ENCODE measurements around the gene CTAG1B. TPM values are rescaled to one million over a fixed set of nuclear protein-coding genes. Genes with fewer than 3 reads are reported as not detected.
"Not testable (repeated sequence)": the region's sequence is repeated elsewhere in the genome, so short reads cannot be mapped to it uniquely, and the experiment has no call there.

Gene CTAG1B
- total RNA-seq, 1 experiment from 2014 or later = not detected

DNA sequence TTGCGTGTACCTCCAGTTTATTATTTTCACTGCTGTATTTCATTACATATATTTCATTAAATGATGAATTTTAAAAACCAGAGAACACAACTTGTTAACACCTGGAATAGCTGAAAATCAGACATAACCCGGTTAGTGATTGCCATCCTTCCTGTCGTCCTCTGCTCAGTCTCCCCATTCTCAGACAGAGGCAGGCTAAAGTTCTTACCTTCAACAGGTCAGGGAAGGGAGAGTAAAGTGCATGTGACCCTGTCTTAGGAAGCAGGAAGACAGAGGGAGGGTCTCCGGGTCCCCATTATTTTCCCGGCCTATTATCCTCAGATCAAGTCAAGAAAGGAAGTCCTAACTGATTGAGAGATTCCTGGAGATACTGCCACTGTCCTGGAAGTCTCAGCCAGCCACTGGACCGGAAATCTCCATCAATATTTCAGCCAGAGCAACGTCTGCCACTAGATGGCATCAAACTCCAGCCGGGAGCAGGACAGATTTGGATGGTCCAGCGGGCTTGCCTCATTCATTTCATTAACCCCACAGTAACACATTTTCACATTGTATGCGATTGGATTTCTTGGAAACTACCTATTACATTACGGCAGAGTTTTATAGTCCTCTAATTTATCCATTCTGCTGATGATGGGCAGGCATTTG is 1.8 kb upstream of the CTAG1B start:
- H3K79me2 ChIP-seq (ENCODE audit: insufficient read depth, low read length); H3K36me3 ChIP-seq (ENCODE audit: control insufficient read depth in 1 of 2, insufficient read depth in 2 of 2, low read length in 2 of 2); H4K20me1 ChIP-seq (ENCODE audit: insufficient read depth); CTCF ChIA-PET; DNase-seq (ENCODE audit: low read depth, low spot score); intact Hi-C loops (cut with micrococcal nuclease); BruUV-seq (replicated peaks); H3K4me3 ChIP-seq (replicated peaks in 1 of 2; ENCODE audit: low read depth in 1 of 2, low read length in 2 of 2); H3K27me3 ChIP-seq (ENCODE audit: insufficient read depth, low read length); H3K4me2 ChIP-seq (ENCODE audit: low read length); H3K9ac ChIP-seq (ENCODE audit: low read length); POLR2A ChIA-PET; H3K9me2 ChIP-seq (ENCODE audit: insufficient read depth); H3K9me3 ChIP-seq (ENCODE audit: control insufficient read depth in 1 of 2, insufficient read depth in 1 of 2, low read depth in 1 of 2, low read length in 2 of 2); H3K4me1 ChIP-seq (ENCODE audit: control insufficient read depth in 1 of 2, insufficient read depth in 2 of 2, low read length in 2 of 2); H2AFZ ChIP-seq (ENCODE audit: low read depth, low read length, poor library complexity, severe bottlenecking); RAD21 ChIA-PET (ENCODE audit: low non-redundant PET in 1 of 2, low total read pairs in 2 of 2, uncharacterized antibody in 2 of 2, unreplicated experiment in 2 of 2); H3K27ac ChIP-seq (ENCODE audit: low read depth, low read length): not testable (repeated sequence)
- peak; percentile 91 for ATAC-seq

DNA sequence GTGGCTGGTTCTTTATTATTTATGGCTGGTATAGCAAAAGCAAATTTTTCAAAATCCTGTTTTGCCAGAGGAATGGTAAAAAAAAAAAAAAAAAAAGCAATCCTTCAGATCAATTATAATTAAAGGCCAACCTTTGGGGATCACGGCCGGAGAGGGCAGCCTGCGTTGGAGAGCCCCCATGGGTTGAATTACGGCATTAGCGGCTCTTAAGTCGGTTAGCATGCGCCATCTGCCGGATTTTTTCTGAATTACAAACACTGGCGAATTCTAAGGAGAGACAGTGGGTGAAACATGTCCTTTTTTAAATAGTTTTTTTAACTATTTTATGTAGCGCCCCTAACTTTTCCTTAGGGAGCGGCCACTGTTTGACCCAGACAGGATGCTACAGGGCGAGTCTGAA is 5.5 kb downstream of the CTAG1B start:
- H3K9me2 ChIP-seq (ENCODE audit: insufficient read depth); intact Hi-C loops (cut with micrococcal nuclease); H3K27ac ChIP-seq (ENCODE audit: low read depth, low read length); H3K79me2 ChIP-seq (ENCODE audit: insufficient read depth, low read length); BruUV-seq (replicated peaks); CTCF ChIA-PET; DNase-seq (ENCODE audit: low read depth, low spot score); H3K9ac ChIP-seq (ENCODE audit: low read length); H3K4me3 ChIP-seq (replicated peaks in 1 of 2; ENCODE audit: low read depth in 1 of 2, low read length in 2 of 2); H3K4me2 ChIP-seq (ENCODE audit: low read length); RAD21 ChIA-PET (ENCODE audit: low non-redundant PET in 1 of 2, low total read pairs in 2 of 2, uncharacterized antibody in 2 of 2, unreplicated experiment in 2 of 2); H2AFZ ChIP-seq (ENCODE audit: low read depth, low read length, poor library complexity, severe bottlenecking); H3K36me3 ChIP-seq (ENCODE audit: control insufficient read depth in 1 of 2, insufficient read depth in 2 of 2, low read length in 2 of 2); H3K9me3 ChIP-seq (ENCODE audit: control insufficient read depth in 1 of 2, insufficient read depth in 1 of 2, low read depth in 1 of 2, low read length in 2 of 2); H4K20me1 ChIP-seq (ENCODE audit: insufficient read depth); H3K27me3 ChIP-seq (ENCODE audit: insufficient read depth, low read length); POLR2A ChIA-PET; H3K4me1 ChIP-seq (ENCODE audit: control insufficient read depth in 1 of 2, insufficient read depth in 2 of 2, low read length in 2 of 2): not testable (repeated sequence)
- peak; percentile 62 for ATAC-seq

DNA sequence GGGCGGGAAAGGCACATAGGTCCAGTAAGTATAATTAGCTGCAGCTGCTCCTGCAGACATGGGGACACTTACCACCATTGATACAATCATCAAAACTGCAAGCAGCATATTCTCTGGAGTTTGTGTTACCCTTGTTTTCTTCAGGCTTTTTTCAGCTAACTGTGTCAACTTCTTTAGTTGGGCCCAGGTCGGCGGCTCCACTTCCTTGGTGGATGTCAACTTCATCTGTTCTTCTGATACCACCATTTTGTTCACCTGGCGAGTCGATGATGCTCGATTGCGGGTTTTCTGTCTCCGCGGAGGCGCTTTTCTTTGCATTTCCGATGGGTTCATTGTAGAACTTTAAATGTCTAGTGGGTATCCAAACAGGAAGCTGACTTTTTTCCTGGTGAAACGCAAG is 7.9 kb downstream of the CTAG1B start:
- ATAC-seq; H3K27ac ChIP-seq (ENCODE audit: low read depth, low read length); H3K4me1 ChIP-seq (ENCODE audit: control insufficient read depth in 1 of 2, insufficient read depth in 2 of 2, low read length in 2 of 2); H3K9me3 ChIP-seq (ENCODE audit: control insufficient read depth in 1 of 2, insufficient read depth in 1 of 2, low read depth in 1 of 2, low read length in 2 of 2); H3K9me2 ChIP-seq (ENCODE audit: insufficient read depth); H3K79me2 ChIP-seq (ENCODE audit: insufficient read depth, low read length); DNase-seq (ENCODE audit: low read depth, low spot score); H4K20me1 ChIP-seq (ENCODE audit: insufficient read depth); H3K36me3 ChIP-seq (ENCODE audit: control insufficient read depth in 1 of 2, insufficient read depth in 2 of 2, low read length in 2 of 2); H3K4me3 ChIP-seq (replicated peaks in 1 of 2; ENCODE audit: low read depth in 1 of 2, low read length in 2 of 2); H2AFZ ChIP-seq (ENCODE audit: low read depth, low read length, poor library complexity, severe bottlenecking); H3K9ac ChIP-seq (ENCODE audit: low read length); BruUV-seq (replicated peaks); H3K4me2 ChIP-seq (ENCODE audit: low read length); CTCF ChIA-PET; RAD21 ChIA-PET (ENCODE audit: low non-redundant PET in 1 of 2, low total read pairs in 2 of 2, uncharacterized antibody in 2 of 2, unreplicated experiment in 2 of 2); H3K27me3 ChIP-seq (ENCODE audit: insufficient read depth, low read length); intact Hi-C loops (cut with micrococcal nuclease); POLR2A ChIA-PET: not testable (repeated sequence)

DNA sequence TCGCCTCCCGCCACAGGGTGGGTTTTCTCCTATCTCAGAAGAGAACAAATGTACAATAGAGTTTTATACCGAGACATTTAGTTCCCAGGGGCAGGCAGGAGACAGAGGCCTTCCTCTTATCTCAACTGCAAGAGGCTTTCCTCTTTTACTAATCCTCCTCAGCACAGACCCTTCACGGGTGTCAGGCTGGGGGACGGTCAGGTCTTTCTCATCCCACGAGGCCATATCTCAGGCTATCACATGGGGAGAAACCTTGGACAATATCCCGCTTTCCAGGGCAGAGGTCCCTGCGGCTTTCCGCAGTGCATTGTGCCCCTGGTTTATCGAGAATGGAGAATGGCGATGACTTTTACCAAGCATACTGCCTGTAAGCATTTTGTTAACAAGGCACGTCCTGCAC is 10.3 kb downstream of the CTAG1B start:
- BruUV-seq (replicated peaks); H3K27me3 ChIP-seq (ENCODE audit: insufficient read depth, low read length); H2AFZ ChIP-seq (ENCODE audit: low read depth, low read length, poor library complexity, severe bottlenecking); H3K36me3 ChIP-seq (ENCODE audit: control insufficient read depth in 1 of 2, insufficient read depth in 2 of 2, low read length in 2 of 2); H3K4me2 ChIP-seq (ENCODE audit: low read length); H3K9ac ChIP-seq (ENCODE audit: low read length); H3K4me3 ChIP-seq (replicated peaks in 1 of 2; ENCODE audit: low read depth in 1 of 2, low read length in 2 of 2); H4K20me1 ChIP-seq (ENCODE audit: insufficient read depth); CTCF ChIA-PET; H3K9me3 ChIP-seq (ENCODE audit: control insufficient read depth in 1 of 2, insufficient read depth in 1 of 2, low read depth in 1 of 2, low read length in 2 of 2); H3K9me2 ChIP-seq (ENCODE audit: insufficient read depth); intact Hi-C loops (cut with micrococcal nuclease); RAD21 ChIA-PET (ENCODE audit: low non-redundant PET in 1 of 2, low total read pairs in 2 of 2, uncharacterized antibody in 2 of 2, unreplicated experiment in 2 of 2); ATAC-seq; H3K27ac ChIP-seq (ENCODE audit: low read depth, low read length); DNase-seq (ENCODE audit: low read depth, low spot score); POLR2A ChIA-PET; H3K79me2 ChIP-seq (ENCODE audit: insufficient read depth, low read length): not testable (repeated sequence)
- peaks cover 9 to 10% of the 10 kb centered on the region in 2 experiments; a peak in 3 of 4 replicates for H3K4me1 ChIP-seq (ENCODE audit: control insufficient read depth in 1 of 2, insufficient read depth in 2 of 2, low read length in 2 of 2)
